Brain pericyte (primary cell): ENCODE results near the gene NABP1.
"Not testable (repeated sequence)": the region's sequence is repeated elsewhere in the genome, so short reads cannot be mapped to it uniquely, and the experiment has no call there.

Experiments
- DNase-seq: peaks from one replicate; pipeline ENCODE4 v3.0.0-alpha.2; 2012; ENCODE audit warnings: low read depth, low spot score

NABP1 gene, protein sequence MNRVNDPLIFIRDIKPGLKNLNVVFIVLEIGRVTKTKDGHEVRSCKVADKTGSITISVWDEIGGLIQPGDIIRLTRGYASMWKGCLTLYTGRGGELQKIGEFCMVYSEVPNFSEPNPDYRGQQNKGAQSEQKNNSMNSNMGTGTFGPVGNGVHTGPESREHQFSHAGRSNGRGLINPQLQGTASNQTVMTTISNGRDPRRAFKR

DNA sequence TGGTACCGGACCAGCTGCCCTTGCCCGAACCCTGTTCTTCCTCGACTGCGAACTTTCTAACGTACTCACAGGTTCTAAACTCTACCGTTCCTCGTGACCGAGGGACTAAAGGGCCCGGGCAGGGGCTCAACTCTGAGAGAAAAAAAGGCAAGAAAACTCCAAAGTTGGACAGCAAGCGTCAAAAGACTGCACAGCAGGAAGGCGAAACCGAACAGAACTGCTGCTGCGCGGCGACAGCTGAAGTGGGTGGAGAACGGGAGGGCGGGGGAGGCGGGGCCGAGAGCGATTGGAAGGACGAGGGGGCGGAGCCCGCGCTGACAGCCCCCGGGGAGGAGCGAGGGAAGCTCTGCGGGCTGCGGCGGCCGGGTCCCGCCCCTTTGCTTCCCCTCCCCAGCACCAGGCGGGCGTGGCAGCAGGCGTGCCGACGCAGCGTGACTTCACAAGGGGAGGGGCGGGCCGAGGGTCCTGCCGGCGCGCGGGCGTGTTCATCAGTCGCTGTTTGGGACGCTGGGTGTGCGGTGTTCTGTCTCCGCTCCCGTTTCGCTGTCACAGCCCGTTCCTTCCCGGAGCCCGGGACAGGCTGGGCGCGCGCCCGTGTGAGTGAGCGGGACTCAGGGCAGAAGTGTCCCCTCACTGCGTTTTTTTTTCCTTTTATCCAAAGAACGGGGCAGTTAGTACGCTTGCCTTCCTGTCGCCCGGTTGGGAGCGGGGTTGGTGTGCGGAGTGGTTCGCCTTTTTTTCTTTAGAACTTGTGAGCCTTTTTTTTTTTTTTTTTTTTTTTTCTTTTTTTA lies at the start of gene NABP1:
TSS of gene NABP1 (plus strand) at position 491 of the 791 bp plus-strand sequence. CDS start 479 bp downstream, outside the sequence.
- peak; percentile 90 for DNase-seq

DNA sequence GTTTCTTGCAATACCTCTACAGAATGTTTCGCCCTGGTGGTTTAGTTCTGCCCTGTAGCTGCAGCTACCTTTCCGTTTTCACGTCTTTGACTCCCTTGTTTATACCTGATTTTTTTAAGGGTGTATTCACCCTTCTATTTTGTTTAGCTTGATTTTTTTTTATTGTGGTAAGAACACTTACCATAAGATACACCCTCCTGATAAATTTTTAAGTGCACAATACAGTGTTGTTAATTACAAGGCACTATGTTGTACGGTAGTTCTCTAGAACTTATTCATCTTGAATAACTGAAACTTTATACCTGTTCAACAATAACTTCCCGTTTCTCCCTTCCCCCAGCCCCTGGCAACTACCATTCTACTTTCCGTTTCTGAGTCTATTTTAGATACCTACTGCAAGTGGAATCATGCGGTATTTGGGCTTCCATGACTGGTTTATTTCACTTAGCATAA lies 48.9 kb upstream of the NABP1 start:
- DNase-seq: no peak

DNA sequence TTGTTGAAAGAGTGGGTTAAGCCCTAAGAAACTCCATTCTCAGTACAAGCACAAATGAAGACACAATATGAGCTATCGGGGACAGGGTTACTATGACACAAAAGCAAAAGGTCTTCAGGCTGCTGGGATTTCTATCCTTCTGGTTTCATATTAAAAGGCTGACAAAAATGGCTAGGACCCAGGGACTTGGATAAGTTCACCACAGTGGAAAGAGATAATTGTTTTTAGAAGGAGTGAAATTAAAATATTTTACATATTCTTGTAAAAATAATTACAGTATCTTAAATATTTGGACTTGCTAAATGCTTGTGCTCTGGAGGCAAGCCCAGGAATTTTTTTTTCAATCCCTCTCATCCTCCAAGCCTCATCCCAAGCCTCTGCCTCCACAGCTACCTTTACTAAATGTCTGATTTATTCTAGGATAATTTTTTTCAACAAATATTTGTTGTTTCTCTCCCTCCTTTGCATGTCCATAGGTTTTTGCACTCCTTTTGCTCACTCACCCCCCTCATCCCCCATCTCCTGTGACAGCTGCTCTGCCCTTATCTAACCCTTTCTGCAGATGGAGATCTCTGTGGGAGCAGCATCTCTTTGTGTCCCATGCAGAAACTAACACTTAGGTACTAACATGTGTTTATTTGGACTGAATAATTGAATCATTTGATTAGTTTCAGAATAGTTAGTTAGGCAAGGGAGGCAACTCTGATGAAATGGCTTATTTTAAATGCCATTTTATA lies 47.8 kb upstream of the NABP1 start:
- no peak for DNase-seq

DNA sequence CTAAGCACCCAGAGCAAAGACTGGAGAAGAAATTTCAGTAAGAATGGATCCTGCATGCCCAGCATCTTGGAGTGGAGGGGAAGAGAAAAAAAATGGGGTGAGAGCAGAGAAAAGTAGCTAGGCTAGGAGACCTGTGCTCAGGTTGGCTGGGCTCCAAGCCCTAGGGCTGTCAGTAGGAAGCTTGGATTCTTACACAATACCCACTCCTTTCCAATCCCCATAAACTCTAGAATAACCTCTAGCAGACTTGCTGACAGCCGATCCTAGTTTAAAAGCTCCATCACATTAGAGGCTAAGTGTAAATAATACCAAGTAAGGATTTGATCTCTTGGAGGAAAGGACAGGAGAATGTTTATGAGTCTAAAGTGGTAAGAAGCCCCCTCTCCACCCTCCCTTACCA lies 46.2 kb upstream of the NABP1 start:
- no peak for DNase-seq

DNA sequence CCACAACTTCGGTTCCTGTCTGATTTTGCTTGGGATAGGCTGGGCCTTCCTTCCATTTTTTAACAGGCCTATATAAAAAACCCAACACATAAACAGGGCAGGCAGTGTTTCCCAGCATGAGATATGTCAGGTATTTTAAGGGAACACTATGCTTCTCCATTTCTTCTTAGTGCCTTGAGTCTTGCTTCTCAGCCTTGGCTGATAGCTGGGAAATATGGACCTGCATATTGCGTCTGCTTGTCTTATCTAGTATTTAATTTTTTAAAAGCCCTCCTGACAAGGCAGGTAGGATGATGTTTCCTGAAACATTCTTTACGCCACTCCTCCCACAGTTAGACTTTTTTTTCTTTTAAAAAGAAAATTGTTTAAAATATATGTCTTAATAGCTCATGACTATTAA lies 45.5 kb upstream of the NABP1 start:
- DNase-seq: no peak

DNA sequence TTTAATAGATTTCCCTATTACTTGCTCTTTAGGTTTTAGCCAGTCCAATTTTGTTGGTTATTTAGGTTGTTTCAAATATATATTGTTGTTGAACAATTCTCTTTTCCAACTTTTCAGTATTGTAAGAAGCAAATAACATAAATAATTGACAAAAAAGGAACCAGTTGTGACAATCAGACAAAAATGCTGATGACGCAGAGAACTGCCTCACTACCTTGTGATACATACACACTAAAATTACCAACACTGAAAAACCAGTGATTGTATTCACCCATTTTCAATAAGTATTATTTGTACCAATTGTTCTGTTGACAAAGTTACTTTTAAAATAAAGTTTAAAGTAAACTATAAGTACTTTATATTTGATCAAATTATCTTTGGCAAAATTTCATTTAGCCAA lies 43.1 kb upstream of the NABP1 start:
- DNase-seq: no peak

DNA sequence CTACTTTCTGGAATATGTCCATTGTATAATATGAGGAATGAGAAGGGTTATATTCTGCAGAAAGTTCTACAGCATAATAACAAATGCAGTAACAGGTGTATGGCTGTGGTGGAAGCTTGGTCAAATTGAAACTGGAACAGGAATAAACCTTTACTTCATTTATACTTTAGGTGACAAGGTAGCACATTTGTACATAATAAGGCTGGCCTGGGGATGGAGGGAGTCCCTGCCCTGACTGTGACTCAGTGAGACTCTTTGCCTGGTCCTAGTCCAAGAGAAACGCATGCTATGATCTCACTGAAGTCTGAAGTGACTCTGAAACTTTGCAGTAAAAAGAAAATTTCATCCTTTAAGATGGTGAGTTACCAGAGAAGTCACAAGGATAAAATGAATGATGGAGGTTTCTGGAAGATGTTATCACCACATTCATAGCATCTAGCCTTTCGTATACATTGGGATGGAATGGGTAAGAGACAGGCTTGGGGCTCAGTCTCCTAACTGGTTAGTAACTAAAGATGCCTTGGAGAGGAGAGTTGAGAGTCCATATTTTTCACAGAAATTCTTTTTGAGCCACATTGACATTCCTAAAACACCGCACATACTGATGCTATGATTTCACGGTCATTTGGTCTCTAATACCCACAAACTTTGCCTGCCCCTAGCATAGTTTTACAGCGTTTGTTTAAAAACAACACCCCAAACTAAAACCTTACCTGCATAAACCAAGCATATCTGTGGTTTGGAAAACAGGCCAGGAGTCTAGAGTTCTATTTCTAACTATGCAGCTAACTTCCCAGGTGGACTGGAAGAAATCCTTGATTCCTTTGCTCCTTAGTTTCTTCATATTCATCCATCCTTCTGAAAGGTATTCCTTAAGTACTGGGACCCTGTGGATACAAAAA lies 42.4 kb upstream of the NABP1 start:
- no peak for DNase-seq

DNA sequence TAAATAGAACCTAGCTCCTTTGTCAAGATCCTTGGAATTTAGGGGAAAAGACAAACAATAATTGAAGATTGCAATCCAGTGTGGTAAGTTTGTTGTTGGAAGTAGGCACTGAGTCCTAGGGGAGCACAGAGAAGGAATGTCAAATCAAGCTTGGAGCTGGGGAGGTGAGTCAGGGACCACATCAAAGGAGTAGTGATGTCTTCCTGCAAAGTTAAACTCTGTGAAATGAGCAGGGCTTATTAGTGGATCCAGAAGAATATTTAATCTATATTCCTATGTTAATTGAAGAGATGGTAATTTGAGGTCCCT lies 41.7 kb upstream of the NABP1 start:
- DNase-seq: no peak

DNA sequence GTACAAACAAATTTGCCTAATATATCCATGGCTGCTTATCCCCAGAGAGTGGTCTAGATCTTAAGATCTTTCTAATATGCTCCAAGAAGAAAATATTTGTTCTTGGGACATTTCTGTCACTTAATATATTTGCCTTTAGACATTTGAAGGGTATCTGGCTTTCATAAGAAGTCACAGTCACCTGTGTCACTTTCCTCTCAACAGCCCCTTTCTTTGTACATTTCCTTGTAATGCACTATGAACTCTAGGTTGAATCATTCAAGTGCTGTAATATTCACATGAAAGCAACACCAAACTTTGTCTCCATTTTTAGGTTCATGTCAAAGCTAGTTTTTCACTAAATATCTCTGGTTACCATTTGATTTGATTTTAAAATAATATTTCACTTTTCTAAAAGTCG lies 41.4 kb upstream of the NABP1 start:
- no peak for DNase-seq

DNA sequence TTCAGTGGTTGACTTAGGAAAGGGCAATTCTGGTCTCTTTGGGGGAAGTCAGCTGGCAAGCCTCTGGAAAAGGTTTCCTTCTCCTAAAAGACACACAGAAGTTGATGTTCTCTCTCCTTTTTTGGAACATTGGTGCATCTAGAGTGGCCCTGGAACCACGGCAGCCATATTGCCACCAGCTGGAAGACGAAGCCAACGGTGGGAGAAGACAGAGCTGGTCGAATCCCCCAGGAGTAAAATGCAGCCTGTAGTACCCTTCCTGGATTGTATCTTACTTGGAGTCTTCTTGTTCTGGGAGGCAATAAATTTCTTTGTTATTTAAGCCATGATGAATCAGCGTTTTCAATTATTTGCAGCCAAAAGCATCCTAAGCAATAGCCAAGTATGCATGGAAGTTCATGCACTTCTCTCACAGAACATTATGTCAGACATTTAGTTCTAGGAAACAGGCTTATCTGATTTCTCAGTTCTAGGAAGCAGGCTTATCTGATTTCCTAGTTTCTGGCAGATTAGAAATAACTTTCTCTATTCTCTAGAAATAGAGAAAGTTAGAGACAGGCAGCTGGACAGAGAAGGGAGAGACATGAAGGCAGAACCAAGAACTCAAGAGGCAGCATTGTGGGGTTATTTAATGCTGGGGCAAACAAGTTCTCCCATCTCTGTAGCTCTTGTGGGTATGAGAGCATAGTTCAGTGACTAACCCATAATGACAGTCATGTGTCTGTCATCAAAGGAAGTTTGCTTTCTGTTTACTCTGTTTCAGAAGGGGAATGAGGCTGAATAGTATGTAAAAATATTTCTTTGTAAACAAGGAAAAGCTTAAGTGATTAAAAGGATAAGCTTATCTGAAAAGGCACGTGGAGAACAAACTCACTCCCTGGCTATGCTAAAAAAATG lies 40.5 kb upstream of the NABP1 start:
- DNase-seq: no peak

DNA sequence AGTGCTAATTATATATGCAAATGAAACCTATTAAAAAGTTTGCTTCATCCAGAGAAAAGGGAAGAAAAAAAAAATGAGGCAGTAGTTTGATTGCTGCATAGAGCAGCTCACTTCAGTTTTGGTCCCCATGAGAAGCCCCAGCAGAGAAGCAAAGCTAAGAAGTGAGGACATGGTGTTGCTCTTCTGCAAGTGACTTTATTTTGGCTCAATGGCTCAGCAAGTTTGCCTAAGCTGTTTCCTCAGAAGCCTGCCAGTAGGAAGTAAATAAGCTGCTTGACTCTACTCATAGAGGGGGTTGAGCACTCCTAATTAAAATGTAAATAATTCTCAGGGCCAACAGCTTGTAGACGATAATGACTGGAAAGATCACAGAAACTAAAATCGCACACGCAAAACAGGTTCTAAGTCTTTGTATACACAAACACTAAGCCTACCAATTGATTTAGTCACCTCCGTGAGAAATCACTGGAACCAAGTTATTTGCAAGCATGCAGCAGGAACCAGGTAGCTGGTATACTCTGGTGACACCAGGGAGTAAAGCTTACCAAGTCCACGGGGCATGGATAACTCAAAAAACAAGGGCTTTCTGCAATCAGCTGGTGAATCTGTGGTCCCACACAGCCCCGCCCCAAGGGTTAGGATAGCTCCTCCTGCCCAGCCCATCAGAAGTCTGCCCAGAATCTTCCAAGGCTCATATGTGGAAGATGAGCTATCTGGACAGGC lies 39.7 kb upstream of the NABP1 start:
- DNase-seq: no peak

DNA sequence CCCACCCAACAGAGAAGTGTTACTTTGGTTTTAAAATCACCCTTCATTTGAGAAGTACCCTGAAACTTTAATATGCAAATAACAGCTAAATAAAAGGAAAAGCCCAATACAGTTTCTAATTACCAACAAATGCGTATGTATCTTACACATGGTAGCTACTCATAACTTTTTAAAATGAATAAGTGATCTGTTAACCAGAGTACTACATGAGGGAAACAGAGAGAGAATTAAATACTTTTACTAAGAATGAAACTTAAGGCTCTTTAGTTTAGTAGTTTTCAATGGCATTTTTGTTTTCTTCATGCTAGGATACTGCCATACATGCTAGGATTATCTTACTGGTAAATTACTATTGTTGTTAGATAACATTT lies 39.1 kb upstream of the NABP1 start:
- no peak for DNase-seq

DNA sequence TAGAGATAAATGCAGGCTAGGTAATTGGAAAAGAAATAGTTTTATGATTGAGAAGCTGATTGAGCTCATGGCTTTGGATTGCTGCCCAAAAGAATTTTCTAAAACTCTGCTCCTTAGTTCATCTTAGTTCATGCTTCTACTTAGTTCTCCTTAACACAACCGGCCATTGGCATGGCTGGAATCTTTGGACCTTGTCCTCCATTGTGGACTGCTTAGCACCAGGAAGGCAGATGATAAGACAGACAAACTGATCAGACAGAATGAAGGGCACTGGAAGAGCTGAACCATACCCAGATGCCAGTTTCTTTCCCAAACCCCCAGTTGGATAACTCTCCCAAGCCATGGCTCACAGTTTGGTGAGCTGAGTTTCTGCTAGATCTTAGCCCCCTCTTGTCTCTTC lies 36.3 kb upstream of the NABP1 start:
- no peak for DNase-seq

DNA sequence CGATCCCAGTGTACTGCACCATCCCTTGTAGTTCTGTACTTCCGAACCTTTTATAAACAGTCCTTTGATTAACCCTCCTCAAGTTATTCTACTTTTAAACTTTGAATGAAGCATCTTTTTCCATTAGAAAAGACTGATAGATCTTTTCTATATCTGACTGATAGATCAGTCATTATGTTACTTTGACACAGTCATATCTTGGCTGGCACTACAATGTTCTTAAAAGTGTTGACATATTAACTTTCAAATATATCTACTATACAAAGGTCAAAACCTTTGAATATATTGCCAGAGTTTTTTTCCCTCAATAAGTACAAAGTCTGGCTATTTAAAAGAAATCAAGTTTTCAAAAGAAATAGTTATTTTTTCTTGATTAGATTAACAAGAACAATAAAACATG lies 35.4 kb upstream of the NABP1 start:
- no peak for DNase-seq

DNA sequence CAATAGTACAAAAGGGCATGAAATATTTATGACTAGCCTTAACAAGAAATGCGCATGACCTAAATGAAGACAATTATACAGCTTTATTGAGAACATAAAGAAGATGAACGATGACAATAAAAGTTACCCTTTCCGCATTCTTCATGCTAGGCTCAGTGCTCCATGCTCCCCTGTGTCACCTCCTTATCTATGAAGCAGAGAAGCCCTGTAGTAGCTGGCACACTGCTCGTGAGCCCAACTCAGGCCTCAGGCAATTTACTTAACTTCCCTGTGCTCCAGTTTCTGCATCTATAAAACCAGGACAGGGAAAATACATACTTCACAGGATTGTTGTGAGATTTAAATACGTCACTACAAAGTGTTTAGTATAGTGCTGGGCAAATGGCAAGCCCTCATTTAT lies 34.5 kb upstream of the NABP1 start:
- DNase-seq: no peak

DNA sequence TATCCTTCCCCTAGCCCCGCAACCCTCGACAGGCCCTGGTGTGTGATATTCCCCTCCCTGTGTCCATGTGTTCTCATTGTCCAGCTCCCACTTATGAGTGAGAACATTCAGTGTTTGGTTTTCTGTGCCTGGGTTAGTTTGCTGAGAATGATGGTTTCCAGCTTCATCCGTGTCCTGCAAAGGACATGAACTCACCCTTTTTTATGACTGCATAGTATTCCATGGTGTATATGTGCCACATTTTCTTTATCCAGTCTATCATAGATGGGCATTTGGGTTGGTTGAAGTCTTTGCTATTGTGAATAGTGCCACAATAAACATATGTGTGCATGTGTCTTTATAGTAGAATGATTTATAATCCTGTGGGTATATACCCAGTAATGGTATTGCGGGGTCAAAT lies 33.3 kb upstream of the NABP1 start:
- DNase-seq: not testable (repeated sequence)

DNA sequence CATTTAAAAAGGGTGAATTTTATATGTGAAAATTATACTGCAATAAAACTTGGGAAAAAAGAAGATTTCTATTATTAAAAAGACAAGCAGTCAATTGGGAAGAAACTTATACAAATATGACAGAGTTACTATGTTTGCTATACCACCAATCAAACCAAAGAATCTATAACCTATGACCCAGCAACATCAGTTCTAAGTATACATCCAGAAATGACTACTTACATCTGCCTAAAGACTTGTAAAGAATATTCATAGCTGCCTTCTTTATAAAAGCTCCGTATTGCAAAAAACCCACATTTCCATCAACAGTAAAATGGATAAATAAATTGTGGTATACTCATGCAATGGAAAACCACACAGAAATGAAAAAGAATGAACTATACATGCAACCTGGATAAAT lies 32.9 kb upstream of the NABP1 start:
- no peak for DNase-seq

DNA sequence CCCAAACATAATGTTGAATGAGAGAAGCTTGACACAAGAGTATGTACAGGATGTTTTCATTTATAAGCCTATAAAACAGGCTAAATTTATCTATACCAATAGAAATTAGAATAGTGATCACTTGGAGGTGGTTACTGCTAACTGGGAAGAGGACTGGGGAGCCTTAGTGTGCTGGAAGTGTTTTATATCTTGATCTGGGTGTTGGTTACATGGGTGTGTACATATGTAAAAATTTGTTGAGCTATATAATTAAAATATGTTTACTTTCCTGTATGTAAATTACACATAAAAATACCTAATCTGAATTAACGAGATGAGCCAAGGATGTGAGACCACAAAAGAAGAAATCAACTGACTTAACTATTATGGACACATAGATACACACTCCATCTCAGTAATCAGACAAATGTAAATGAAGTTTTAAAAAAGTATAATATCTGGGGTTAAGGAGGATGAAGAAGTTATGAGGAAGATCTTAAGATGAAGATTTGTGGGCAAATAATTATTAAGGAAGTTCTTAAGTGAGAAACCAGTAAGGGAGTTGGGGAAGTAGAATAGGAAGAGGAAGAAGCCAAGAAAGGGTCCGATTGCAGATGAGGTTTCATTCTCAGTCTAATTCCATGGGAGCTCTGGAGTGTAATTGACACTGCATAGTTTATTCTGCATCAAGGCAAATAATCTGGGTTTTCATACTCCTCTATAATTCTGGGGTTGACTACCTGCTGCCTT lies 32.3 kb upstream of the NABP1 start:
- no peak for DNase-seq

DNA sequence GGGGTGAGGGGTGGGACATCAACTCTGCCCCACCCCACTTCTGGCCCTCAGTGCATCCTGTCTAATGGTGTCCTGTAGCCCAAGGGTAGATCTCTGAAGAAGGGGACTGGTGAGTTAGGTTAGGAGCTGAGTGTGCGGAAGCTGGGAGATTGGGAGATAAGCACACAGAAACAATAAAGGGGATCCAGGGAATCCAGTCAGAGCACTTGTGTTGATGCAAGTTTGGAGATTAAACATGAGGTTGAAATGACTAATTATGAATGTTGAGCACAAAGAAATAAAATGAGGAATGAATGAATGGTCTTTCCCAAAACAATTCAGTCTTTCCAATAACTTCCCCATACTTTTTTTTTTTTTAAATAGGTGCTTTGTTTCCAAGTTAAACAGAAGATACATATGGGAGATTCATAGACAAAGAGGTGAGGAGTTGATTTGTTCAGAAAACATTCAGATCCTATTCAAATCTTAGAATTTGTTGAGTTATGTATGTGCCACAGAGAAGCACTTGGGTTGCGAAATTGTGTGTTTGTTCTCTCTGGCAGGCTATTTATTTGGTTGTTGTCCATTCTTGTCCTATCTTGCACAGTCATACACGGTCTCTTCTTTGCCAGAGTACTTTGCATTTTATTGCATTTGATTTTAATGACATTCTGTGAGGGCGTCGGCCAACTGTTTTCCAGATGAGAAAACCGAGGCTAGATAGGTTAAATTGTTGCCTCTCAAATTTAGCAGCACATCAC lies 31.6 kb upstream of the NABP1 start:
- DNase-seq: no peak
